Stimulated activated CD8-positive, alpha-beta memory T cell treated with anti-CD3 and anti-CD28 coated beads, Interleukin-4, amount 100 ng/mL, for 4 hours (primary cell): ENCODE results near the gene INTS2.
"Not testable (repeated sequence)": the region's sequence is repeated elsewhere in the genome, so short reads cannot be mapped to it uniquely, and the experiment has no call there.

Source experiments
- DNase-seq, 2 donors: peaks; one replicate each; pipeline ENCODE4 v3.0.0-alpha.2; 2020; ENCODE audit warnings: low read depth in 2 of 2, low spot score in 1 of 2

The INTS2 gene

DNA sequence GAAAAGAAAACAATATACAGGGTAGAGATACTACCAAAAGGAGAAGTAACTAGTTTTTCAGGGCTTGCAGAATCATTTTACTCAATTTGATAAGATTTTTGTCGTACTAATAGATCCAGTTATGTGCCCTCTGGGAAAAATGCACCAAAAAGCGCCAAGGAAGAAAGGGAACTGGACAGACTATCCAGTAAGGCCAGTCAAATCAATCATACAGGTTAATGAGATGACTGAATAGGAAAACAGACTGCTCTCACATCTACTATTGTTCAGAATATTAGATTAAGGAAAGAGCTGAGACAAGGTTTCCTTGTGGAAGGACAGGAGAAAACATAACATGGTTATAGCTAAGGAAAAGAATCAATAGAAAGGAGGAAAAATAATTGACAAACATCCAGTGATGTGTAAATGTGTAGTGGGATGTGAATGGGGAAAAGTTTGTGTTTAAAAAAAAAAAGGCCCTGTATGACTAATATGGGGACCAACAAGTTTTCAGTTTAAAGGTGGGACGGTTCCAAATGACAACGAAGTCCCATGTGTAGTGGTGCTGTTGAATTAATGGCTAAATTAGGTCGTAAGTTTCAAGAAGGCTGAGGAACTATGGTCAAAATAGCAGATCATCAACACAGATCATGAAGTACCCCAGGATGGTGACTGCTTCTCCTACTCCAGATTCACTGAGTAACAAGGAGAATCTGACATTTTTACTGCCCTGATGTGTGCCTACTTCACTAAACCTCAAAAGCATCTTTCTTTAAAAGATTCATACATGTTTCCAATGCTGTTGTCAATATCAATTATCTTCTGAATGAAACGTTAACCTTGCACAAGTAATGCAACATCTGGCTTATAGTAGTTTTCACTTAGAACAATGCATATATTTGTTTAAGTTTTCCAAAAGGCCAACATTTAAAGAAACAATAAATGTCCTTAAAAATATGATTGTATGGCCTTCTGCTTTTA lies 105.2 kb downstream of the INTS2 start:
- DNase-seq: no peak

DNA sequence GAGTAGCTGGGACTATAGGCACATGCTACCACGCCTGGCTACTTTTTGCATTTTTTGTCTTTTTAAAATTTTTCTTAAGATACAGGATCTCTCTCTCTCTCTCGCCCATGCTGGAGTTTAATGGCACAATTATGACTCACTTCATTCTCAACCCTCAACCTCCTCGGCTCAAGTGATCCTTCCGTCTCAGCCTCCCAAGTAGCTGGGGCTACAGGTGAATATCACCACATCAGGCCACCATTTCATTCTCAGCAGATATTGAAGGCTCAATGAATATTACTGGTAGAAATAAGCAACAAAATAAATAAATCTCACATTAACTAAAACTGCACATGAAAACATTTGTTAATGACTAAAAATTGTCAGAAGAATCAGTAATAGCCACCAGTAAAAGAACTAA lies 106.1 kb downstream of the INTS2 start:
- DNase-seq: no peak

DNA sequence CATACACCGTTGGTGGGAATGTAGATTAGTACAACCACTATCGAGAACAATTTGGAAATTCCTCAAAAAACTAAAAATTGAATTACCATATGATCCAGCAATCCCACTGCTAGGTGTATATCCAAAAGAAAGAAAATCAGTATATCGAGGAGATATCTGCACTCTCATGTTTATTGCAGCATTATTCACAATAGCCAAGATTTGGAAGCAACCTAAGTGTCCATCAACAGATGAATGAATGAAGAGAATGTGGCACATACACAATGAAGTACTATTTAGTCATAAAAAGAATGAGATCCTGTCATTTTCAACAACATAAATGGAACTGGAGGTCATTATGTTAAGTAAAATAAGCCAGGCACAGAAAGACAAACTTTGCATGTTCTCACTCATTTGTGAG lies 108.5 kb downstream of the INTS2 start:
- DNase-seq: not testable (repeated sequence)

DNA sequence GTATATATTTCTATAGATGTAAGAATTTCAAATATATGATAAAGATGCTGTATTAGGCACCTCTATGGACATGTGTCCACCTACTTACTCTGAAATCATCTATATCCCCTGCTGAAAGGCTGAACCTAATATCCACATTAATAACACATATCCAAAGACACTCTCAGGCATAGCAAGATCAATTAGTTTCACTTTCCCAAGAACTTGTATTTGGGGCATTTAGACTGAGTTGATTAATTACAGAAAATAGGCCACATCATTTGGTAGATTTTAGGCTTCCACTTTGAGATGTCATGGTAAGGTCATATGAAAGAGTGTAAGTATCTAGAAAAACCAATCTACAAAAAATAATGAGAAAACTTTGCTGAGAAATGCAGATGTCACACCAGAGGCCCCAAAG lies 109.6 kb downstream of the INTS2 start:
- no peak for DNase-seq

DNA sequence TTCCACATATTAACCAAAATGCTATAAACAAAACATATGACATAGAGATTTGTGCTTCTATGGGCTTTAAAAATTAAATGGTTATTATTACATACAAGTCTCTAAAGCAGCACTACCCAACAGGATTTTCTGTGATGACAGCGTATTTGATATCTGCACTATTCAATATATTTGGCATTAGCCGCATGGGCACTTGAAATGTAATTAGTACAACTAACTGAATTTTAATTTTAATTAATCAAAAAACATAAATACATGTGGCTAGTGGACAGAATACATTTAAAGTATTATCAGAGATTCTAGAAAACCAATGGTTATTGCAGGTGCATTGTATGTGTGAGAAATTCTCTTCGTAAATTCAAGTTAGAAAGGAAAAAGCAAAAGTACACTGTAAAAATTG lies 110.3 kb downstream of the INTS2 start:
- no peak for DNase-seq

DNA sequence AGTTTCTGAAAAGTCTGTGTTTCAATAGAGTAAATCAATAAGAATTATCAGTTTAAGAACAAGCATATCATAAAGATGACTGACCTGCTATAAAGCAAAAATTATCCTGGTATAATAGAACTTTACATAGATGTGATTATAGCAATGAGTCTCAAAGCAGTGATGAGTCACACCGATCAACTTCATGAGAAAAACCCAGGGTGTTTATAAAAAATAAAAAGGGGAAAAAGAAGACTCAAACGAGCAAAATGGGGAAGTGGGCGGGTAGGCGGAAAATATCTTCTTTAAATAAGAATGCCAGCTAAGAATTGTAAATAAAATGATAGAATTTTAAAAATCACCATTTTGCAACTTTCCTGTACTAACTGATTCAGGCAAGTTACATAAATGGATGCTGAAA lies 111.2 kb downstream of the INTS2 start:
- DNase-seq: no peak

DNA sequence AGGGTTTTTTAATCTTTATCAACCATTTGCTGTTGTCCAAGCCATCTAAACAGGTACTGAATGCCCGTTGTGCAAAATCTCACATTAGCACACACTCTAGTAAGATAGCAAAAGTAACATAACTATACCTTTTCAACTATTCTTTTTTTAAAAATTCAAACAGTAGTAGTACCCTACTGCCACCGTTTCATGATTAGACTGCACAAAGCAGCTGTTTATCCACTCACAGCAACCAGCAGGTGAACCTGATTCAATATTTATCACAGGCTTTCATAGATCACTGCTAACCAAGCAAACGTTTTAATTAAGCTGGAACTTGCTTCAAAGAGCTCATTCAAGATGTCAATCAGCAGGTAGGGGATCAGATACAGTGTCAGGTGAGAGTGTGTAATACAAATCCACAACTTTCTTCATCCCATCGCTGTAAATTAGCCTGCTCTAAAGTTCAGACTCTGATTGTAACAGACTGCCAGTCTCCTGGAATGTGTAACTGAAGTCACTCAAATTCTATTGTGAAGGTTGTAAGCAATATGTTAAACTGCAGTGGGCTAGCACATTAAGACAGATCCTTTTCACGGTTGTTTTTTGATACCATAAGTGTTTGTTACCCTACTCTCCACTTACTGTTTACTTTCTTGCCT lies 111.8 kb downstream of the INTS2 start:
- DNase-seq: no peak
